ENCODE measurements around the gene MRM2.

Gene MRM2

DNA sequence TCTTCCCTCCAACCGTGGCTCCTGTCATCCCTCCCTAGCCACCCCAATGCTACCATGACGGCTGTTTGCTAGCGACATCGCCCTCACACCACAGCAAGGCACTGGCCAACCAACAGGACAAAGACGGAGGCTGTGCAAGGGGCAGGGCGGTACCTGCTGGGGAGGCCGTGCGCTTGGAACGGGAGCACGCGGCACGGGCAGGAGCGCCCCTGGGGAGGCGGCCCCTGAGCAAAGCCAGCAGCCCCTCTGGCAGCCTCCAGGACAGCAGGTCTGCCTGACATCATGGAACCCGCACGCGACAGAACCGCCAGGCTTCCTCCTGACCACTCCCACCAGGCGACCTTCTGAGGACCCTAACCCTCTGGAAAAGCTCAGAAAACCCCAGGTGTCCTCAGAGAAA lies 22.0 kb downstream of the MRM2 start:
- DNase-seq, result no peak

GRCh38 chr7:2219606-2220005 lies 22.4 kb downstream of the MRM2 start:
- DNase-seq, result no peak

- no peak for DNase-seq
These were observed 22.9 kb downstream of the MRM2 start for GRCh38 chr7:2219136-2219535.

- no peak for DNase-seq
These were observed 23.6 kb downstream of the MRM2 start for GRCh38 chr7:2218444-2218785.

GRCh38 chr7:2217716-2218443 lies 24.1 kb downstream of the MRM2 start:
- DNase-seq, result no peak

DNA sequence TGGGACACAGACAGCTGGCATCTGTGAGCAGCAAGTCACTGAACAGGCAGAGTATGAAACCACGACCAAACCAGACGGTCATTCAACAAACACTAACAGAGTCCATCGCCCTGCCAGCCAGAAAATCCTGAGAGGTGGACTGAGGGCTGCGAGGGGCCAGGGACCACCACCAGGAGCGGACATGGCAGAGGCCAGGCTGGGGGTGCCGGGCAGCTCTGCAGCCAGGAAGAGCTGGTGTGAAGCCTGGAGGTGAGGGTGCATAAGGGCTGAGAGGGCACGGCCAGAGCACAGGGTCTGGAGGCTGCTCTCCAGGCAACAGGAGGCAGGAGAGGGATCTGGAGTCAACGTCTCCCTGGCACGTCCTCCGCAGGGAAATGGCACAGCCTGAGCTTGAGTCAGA lies 24.8 kb downstream of the MRM2 start:
- DNase-seq, result no peak

GRCh38 chr7:2215851-2216250 lies 26.2 kb downstream of the MRM2 start:
- DNase-seq, result no peak

DNA sequence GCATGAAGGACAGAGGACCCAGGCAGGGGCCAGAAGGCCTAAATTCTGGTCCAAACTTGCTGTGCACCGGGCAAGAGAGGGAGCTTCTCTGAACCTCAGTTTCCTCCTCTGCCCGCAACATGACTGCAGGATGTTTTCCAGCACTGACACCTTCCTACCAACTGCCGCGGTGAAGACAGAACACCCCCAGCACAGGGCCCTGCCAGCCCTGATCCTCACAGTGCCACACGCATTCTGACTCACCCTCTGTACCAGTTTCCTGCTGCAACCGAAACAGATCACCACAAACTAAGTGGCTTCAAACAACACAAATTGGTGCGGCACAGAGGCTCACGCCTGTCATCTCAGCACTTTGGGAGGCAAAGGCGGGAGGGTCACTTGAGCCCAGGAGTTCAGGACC lies 27.4 kb downstream of the MRM2 start:
- no peak for DNase-seq

DNA sequence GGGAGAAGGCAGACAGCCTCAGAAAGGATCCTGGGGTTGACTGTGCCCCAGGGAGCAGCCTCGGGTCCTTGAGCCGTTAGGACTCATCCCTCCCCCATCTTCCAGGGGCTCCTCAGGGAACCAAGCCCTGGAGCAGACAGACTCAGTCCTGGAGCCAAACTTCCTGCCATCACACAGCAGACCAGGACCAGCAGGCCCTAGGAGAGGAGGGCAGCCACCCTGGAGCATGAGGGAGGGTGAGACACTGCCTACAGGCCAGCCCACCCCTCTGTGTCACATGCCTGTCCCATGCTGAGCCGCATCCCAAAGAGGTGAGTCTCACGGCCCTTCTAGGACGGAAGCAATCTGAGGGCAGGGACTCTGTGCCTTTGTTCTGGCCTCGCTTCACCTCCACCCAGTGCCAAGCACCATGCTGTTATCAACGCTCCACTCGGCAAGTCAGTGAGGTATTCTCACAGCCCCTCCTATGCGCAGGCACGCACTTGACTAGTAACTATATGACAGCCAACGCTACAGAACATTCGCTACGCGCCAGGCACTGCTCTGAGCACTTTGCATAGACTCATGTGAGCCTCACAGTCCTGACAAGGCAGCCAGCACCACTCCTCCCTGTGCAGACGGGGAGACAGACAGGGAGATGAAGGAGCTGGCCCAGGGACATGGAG lies 28.3 kb downstream of the MRM2 start:
- DNase-seq, result no peak

GRCh38 chr7:2212906-2213305 lies 29.1 kb downstream of the MRM2 start:
- no peak for DNase-seq

DNA sequence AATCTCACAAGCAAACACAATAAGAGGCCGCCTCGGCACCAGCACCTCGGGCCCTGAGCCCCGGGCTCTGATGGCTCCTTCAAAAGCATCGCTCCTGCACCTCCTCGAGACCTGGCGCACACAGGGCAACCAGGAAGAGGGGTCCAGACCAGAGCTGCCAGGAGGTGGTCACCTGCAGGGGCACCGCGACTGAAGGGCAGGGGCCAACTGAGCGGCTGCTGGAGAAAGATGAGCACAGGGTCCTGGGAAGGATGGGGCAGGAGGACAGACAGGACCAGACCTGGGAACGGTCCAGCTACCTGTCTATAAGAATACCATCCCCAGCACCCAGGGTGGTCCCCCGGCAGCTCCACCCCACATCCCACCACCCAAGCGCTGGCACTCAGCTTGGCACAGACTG lies 30.1 kb downstream of the MRM2 start:
- DNase-seq, result no peak

- DNase-seq, result no peak
These were observed 30.6 kb downstream of the MRM2 start for GRCh38 chr7:2211259-2211880.

- DNase-seq, result no peak
These were observed 31.3 kb downstream of the MRM2 start for GRCh38 chr7:2210551-2211258.

- no peak for DNase-seq
These were observed 32.1 kb downstream of the MRM2 start for GRCh38 chr7:2209961-2210323.

DNA sequence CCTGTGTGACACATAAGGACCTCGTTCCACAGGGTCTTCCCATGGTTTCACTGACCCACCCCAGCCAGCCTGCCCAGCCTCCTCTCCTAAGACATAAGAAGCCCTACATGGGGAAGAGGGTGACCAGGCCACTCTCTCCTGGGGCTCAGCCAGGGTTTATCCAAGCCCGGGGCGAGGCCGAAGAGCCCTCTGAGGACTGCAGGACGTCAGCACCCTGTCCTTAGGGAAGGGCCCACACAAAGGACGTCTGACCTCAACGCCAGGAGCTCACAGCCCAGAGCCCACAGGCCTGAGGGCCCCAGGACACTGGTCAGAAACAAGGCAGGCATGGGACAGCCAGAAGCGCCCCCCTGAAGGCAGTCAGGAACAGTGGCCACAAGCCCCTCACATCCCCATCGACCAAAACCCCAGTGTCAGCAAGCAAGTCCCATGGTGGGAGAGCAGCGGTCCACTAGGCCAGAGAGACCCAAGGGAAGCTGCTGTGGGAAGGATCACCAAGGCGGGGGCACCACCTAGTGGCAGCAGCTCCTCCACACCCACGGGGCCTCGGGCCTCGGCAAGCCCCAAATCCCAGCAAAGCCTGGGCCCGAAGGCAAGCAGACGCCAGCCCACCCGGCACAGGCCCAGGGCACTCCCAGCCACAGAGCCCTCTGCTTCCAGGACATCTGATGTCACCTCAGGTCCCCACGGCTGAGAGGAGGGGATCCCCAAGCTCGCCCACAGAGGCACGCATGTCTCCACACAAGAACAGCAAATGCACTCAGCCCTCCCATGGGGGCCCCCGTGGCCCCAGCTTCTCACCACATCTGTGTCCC lies 32.7 kb downstream of the MRM2 start:
- peak; percentile 84 for DNase-seq

GRCh38 chr7:2208712-2209111 lies 33.3 kb downstream of the MRM2 start:
- no peak for DNase-seq

- peak; percentile 21 for DNase-seq
These were observed 36.8 kb downstream of the MRM2 start for GRCh38 chr7:2205036-2205780.

DNA sequence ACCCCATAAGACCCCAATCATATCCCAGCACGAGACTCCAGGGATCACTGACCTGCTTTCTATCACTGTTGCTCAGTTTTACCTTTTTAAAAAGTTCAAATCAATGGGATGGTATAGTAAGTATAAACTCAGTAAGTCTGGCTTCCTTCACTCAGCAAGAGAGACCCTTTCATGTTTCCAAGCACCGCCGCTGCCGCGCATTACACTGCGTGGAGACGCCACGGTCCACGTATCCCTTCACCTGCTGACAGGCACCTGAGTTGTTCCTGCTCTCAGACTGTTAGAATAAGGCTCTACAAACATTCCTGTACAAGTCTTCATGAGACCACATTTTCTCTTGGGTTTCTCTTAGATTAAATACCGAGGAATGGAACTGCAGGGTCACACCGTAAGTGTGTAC lies 37.6 kb downstream of the MRM2 start:
- DNase-seq, result no peak

DNA sequence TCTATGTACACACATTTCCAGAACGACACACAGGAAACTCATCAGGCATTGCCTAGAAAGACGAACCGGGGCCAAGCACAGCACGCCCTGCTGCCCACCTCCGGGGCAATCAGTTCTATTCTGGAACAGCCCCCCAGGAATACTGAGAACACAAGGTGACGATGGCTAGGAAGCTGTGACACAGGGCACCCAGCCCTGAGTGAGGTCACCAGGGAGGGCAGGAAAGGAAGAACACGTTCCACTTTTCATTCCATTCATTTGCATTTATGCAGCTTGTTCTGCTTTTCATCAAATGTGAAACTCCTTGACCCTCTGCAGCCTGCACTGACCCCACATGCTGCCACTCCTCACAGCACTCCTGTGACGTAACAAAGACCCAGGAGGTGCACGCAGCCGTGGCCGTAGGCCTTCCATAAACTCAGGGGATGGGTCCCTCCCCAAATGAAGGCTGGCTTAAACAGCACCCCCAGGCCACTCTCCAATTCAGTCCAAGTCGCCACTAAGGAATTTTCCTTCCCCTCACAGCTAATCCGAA lies 38.2 kb downstream of the MRM2 start:
- no peak for DNase-seq

GRCh38 chr7:2202901-2203765 lies 38.9 kb downstream of the MRM2 start:
- DNase-seq, result no peak

DNA sequence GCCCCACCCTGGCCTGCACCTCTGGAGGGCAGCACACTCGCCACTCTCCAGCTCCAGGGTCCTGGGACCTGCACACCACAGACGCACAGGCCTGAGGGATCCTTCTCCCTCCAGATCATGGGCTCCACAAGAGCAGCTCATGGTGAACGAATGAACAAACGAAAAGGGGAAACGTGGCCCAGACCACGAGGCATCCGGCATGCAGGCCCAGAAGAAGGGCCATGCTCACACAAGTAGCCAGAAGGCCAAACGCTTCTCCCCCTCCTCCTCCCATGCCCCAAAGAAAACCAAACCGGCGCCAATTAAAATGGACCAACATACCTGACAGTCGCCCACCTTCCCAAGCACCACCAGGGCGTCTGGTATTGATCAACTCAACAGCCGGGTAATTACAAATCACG lies 39.6 kb downstream of the MRM2 start:
- DNase-seq, result no peak

Data from right forelimb (tissue), 1 donor.